ENCODE measurements around the gene CRIP3.
"Not testable (repeated sequence)": the region's sequence is repeated elsewhere in the genome, so short reads cannot be mapped to it uniquely, and the experiment has no call there.

CRIP3 gene, protein sequence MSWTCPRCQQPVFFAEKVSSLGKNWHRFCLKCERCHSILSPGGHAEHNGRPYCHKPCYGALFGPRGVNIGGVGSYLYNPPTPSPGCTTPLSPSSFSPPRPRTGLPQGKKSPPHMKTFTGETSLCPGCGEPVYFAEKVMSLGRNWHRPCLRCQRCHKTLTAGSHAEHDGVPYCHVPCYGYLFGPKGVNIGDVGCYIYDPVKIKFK
- 0 to 0.13 reads per million in 2 donors for total RNA-seq

DNA sequence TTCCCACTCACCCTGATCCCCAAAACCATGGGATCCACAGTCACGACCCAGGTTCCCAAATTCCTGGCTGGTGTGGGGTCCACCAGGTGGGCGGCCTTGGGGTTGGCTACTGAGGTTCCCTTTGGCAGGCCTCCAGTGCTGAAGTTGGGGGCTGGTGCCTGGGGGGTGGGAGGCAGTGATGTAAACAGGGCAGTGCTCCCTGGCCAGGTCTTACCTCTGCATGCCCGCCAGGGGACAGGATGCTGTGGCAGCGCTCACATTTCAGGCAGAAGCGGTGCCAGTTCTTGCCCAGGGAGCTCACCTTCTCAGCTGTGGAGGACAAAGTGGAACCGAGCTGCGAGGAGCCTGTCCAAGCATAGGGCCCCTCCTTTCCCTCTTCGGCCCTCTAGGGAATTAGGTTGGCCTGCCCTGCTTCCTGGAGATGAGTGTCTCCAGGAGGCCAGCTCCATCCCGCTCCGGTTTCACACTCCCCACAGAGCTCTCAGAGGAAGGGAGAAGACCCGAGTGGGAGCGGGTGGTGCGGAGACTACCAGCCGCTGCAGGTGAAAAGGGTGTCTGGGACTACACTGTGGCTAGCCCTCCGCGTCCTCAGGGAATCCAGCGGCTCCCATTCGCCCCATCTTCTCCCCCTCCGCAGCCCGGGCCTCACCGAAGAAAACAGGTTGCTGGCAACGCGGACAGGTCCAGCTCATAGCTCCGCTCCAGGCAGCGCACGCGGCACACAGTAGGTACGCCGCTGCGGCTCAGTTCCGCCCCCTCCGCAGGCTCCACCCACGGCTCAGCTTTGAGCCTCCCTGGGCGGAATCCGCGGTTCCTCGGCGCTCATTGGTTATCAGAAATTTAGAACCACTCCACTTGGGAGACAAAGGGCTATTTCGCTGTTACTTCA lies at the start of gene CRIP3:
Gene CRIP3 (minus strand): TSS at position 726 of the 889 bp plus-strand sequence. CDS start 34 bp downstream, at position 692.
- peak in 4 of 5 experiments; percentile 12 to 68 (median 27) for DNase-seq

DNA sequence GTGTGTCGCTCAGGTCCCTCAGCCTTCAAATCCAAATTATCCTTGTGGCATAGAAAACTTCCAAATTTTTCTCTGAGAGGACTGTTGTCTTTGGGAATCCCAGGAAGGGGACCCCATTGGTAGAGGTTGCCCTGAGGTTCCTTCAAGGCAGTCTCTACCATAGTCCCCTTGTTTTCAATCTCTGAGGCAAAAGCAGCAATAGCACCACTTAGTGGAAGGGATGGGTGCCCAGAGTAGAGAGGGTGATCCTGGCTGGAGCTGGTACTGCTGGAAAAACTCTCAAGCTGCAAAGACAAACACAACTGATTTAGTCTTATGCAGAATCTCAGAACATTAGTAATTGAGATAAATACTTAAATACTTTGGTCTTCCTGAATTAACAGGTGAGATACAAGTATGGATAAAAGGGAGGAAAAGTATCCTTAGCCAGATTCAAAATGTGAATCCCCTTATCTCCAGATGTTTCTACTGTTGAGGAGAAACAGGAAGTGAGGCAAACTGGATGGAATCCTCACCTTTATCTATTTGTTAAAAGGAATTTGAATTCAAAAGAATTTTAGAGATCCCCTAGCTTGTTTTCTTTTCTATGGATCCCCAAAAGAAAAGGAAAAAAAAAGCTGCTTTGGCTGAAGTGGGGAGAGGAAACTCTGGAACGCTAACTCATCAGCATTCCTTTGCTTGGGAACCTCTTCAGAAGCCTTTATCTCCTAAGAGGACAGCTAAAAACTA lies 47.4 kb upstream of the CRIP3 start:
- DNase-seq = no peak

DNA sequence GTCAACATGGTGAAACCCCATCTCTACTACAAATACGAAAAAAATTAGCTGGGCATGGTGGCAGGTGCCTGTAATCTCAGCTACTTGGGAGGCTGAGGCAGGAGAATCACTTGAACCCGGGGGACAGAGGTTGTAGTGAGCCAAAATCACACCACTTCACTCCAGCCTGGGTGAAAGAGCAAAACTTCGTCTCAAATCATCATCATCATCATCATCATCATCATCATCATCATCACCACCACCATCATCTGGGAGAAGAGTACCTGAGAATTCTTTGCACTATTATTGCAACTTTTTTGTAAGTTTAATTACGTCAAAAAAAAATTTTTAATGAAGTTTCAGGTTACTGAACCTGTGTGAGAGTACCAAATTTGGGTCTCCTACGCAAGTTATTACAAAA lies 43.3 kb upstream of the CRIP3 start:
- DNase-seq = not testable (repeated sequence)

DNA sequence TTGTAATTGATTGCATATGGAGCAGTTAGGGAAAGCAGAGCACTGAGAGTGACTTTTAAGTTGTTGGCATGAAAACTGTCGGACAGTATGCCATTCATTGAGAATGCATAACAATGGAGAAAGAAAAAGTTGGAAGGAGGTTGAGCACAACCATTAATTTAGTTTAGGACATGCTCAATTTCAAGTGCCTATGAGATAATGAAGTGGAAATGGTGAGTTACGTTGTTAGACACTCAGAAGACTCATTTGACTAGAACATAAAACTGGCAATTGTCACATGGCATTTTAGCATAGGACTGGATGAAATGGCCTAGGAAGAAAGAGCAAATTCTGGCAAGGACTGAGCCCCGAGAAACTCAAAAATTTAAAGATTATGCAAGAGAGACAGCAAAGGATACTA lies 38.8 kb upstream of the CRIP3 start:
- no peak for DNase-seq

DNA sequence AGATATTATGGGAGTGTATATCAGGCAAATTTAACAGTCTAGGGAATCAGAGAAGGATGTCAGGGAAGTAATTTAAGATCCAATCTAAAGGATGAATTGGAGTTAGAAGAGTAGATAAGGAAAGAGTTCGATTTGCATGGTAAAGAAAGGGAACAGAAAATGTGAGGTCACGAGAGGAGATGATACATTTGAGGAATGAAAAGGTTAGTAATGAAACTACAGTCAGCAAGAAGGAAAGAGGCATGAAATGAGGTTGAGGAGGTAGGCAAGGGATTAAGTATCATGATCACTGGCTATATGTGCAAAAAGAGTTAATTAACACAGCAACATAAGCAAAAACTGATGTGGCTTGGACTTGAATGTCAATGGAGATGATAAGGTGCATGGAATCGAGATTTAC lies 38.4 kb upstream of the CRIP3 start:
- no peak for DNase-seq

DNA sequence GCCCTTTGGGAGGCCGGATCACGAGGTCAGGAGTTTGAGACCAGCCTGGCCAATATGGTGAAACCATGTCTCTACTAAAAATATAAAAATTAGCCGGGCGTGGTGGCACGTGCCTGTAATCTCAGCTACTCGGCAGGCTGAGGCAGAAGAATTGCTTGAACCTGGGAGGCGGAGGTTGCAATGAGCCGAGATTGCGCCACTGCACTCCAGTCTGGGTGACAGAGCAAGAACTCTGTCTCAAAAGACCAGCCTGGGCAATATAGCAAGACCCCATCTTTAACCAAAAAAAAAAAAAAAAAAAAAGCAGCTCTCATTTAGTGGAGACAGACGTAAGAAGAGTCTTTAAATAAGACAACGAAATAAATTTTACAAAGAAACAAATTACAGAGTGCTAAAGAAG lies 37.6 kb upstream of the CRIP3 start:
- DNase-seq = not testable (repeated sequence)

DNA sequence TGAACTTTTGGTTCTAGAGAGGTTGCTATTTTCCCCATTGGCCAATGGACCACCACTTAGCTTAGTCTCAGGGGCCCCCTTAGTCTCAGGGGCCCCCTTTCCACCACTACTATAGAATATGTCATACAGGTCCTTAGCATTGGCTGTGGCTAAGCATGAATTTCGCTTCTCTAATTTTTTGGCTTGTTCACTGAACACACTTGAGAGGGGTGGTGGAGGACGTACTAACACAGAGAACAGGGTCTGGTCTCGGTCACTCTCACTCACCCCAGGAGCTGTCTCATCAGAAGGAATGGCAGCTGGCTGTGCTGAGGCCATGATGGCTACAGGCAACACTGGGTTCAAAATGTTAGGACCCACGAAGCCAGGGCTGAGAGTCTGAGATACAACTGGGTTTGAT lies 30.5 kb upstream of the CRIP3 start:
- no peak for DNase-seq

DNA sequence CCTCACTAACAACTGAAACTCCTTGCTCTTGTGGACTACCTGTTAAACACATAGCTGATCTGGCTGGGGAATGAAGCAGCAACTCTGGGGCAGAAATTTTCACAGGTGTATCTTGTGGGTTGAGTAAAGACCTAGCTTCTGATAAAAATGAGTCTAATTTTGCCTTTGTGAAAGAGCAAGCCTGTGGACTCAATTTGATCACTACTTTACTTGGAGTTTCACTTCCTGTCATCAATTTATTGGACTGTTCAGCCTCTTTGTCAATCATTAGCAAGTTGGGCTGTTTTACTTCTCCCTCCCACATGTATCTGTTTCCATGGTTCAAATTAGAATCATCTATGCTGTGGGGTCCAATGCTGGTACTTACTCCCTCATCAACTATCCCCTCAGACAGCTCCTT lies 29.6 kb upstream of the CRIP3 start:
- DNase-seq = no peak

DNA sequence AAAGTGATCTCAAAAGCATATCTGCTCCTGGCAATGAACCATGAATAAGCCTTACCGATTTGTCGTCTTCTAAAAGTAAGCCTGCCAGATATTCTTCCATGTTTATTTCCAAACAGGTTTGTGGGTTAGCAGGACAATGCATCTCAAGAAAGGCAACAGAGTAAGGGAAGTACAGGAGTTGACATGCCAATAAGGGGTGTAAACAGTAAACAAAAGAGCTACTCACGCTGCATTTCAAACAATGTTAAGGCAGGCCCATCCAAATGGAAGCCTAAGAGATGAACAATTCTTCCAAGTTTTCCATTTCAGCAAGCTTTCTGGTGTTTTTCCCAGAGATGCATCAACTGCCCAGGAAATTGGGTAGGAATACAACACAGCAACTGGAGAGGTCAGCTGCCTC lies 27.8 kb upstream of the CRIP3 start:
- DNase-seq = no peak

DNA sequence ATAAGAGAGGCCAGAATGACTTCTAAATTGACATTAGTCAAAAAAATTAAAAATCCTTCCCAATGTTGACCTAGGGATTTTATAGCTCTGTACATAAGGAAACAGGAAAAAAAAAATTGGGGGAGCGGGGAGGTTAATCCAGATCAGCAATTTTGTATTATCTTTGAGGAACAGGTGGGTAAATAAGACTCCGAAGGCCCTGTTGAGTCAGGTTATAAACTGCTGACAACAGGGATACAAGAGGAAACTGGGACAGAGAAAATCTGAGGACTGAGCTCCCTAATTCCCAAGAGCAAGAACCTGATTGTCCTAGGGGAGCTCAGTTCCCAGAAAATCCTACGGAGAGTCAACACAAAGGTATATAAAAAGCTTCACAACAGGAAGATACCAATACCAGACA lies 26.8 kb upstream of the CRIP3 start:
- DNase-seq = no peak

DNA sequence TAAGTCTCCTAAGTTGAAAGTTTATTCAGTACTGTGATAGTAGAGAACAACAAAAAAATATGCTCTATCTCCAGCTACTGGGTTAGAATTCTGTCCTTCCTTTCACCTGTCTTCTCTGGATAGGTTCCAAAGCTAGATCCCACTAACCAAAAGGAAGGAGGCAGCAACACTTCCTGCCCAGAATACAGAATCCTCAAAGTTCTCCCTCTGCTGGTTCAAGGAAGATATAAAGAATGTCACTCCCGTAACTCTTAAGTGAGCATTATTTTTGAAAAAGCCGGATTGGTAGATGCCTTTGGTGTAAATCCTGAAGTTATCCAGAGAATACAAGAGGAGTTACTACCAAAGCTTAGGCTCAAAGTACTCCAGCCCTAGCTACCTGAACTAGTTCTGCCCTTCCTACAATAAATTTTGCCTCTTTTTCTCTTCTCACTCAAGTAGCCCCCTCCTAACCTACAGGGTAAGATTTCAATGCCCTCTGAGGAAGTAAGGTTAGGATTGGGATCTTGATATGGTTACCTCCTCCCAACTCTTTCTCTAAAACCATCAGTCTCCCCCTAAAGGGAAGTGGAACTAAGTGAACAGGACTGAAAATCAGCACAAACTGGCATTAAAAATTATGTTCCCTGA lies 26.0 kb upstream of the CRIP3 start:
- no peak for DNase-seq

DNA sequence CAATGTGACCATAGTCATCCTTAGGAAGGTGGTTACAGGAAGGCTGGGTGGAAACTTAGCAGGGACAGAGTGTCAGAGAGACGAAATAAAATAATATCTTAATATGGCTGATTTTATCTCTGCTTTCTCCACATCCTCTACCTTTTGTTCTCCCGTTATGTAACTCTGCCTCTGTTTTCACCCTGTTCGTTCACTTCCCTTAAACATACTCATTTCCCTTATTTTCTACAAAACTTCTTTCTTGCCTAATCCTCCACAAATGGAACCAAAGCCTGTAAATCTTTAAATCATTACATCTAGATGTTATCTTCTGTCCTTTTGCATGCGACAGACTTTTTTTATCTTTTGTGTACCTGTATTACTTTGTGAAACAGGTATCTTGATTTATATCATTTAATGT lies 23.3 kb upstream of the CRIP3 start:
- no peak for DNase-seq

DNA sequence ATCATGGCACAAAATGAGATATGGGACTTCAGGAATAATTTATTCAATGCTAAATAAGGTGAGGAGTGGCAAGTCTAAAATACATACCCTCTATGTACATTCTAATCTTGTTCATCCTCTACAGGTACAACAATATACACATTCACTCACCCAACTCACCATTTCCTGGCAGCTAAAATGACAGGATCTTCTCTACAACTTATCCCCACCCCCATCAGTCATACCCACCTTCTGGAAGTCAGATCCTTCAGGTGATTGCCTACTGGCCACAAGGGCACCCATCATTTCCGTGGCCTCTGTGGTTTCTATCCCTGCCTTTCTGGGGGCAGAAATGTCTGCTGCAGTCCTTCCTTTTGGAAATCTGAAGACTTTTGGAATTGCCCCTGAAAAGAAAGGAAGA lies 22.8 kb upstream of the CRIP3 start:
- DNase-seq = peak in 1 of 5 experiments; percentile 20

DNA sequence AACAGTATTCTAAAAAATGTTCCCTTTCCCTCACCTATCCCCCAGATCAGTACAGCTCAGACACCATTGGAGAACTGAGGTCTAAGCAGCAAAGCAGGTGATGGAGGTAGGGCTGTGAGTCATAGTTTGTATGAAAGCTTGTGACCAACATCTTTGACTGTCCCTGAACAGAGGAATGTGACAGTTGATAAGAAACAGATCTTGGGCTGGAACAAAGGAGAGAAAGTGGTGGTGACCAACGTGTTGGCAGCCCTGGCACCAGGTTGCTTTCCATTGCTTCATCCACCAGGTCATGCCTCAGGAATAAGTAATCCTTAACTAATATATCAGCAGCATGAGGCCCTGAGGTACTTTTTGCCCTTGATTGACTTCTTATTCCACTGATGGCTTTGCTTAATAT lies 19.9 kb upstream of the CRIP3 start:
- no peak for DNase-seq

DNA sequence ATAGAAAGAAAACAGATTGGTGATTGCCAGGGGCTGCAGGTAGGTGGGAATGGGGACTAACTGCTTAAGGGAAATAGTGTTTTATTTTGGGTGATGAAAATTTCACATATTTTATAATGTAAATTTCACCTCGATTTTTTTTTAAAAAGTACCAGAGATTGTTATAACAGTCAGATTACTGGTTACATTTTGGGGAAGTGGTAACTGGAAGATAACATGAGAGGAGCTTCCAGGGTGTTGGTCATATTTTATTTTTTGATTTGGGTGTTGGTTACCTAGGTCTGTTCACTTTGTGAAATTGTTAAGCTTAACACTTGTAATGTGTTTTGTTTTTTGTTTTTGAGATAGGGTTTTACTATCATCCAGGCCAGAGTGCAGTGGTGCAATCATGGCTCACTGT lies 17.2 kb upstream of the CRIP3 start:
- DNase-seq = no peak

DNA sequence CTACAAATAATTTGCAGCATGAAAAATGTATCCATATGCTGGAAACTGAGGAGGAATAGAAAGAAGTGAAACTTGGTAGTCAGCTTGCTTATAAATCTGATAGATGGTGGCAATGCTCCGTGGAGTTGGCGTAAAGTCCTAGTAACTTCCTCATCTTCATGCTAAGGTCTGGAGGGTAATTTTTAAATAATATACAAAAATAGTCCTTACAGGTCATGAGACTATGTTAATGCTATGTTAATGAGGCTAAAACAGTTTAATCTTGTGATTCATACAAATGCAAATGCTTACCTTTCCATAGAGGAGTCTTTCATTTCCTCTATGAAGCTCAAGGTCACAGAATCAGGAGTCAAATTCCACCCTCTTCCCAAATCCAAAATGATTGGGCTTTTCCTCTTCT lies 9.4 kb upstream of the CRIP3 start:
- DNase-seq = no peak

DNA sequence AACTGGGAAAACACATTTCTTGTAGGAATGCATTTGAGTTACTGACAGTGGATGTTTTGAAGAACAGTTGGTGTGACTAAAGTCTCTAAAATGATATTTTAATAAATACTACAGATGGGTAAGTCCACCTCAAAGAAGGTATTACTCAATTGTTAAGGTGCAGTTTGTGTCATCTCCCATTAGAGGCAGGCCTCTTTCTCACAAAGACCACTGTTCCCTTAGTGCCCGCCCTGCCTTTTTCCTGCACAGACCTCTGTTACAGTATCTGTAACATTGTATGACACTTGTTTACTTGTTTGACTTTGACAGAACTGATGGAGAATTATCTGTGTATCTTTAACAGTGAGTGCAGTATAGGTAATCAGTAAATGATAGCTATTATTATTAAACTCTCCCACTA lies 5.2 kb upstream of the CRIP3 start:
- no peak for DNase-seq

DNA sequence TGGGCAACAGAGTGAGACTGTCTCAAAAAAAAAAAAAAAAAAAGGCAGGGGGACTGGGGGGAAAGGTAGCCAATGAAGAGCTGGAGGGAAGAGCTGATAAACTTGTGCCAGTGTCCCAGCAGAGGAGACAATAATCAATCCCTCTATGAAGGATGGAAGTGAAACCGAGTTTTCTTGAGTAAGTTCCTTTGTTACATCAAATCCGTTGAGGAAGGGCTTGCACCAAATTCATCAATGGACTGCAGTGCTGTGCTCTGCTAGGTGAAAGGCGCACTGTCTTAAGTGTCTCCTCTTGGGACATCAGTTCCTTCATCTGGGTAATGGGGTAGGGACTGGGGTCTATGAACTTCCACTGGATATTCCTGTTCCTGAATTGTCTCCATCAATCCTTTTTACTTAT lies 3.0 kb upstream of the CRIP3 start:
- no peak for DNase-seq

DNA sequence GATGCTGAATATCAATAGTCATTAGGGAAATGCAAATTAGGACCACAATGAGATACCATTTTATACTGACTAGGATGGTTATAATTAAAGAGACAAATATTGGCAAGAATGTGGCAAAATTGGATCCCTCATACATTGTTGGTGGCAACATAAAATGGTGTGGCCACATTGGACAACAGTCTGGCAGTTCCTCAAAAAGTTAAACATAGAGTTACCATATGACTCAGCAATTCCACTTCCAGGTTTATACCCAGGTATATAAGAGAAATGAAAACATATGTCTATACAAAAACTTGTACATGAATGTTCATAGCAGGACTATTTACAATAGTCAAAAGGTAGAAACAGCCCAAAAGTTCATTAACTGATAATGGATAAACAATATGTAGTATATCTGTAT lies 2.0 kb upstream of the CRIP3 start:
- DNase-seq = no peak

DNA sequence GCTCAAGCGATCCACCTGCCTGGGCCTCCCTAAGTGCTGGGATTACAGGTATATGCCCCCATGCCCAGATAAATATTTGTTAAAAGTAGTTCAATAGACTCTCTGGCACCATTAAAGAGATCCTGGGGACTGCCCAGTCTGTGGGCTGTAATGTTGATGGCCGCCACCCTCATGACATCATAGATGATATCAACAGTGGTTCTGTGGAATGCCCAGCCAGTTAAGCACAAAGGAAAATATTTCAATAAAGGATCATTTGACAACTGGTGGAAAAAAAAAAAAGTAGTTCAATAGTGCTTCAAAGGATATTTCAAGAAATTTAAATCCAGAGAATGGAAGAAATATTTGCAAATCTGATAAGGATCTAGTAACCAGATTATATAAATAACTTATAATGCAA lies 1.5 kb upstream of the CRIP3 start:
- DNase-seq = no peak

DNA sequence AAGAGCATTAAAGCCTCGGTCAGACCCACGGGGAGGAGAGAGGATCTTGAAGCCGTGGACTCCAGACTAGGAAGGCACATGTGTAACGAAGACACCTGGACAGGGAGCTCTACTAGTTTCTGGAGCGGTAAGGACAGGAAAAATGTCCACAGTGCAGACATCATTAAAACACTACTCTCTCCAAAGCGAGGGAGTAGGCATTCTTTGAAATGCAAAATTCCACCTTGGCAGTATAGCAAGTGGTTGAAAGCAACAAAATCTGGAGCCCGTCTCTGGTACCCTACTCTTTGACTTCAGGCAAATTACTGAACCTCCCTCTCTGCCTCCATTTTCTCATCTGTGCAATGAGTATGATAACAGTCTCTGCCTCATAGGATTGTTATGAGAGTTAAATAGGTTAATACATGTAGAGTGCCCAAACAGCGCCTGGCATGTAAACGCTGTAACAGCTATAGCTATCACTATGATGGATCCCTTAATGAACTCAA lies 408 bp upstream of the CRIP3 start:
- DNase-seq = no peak

DNA sequence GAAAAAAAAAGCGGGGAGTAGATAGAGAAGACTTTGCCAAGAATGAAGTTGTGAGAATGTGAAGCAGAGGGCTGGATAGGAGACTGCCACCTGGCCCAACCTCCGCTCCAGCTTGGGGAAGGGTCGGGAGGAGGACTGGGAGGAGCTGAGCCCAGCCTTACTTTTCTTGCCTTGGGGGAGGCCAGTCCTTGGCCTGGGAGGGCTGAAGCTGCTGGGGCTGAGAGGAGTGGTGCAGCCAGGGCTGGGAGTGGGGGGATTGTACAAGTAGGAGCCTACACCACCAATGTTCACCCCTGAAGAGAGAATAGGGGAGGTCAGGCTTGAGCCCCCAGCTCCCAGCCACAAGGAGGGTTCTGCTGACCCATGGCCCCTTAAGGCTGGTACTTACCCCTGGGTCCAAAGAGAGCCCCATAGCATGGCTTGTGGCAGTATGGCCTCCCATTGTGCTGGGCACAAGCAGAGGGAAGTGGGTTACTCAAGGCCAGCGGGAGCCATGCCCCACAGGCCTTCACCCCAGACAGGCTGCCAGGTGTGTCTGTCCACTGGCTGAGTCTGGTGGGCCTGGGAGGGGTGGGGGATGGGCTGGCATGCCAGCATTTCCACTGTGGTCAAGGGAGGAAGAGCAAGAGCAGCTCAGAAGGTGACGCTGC lies 1.1 kb downstream of the CRIP3 start:
- no peak for DNase-seq

DNA sequence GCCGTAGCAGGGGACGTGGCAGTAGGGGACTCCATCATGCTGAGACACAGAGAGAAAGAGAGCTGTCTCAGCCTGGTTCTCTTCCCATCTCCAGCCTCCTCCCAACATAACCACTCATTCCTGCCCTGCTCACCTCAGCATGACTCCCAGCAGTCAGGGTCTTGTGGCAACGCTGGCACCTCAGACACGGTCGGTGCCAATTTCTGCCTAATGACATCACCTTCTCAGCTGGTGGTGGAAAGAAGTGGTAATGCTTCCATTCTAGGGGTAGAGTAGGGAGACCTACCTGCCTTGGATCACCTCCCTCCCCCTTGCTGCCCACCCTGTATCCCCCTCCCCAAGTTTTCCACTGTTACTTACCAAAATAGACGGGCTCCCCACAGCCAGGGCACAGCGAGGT lies 2.5 kb downstream of the CRIP3 start:
- DNase-seq = no peak
